SU-DHL-6 (cell line): ENCODE measurements around the gene ADARB2.

Experiments used
- H2AFZ ChIP-seq: fragments of 200-600 bp; sonication (generic); 2 replicates; pipeline ENCODE4 v1.6.1; 2014; ENCODE audit warnings: low read depth, mild to moderate bottlenecking, moderate library complexity, mixed read lengths, antibody characterized with exemption, low read length; ENCODE audit not compliant: severe bottlenecking
- H3F3A ChIP-seq: fragments of 200-600 bp; shearing (Covaris generic); 2 replicates; pipeline ENCODE4 v1.6.0; 2016; ENCODE audit warnings: antibody characterized with exemption, mild to moderate bottlenecking; ENCODE audit not compliant: insufficient read depth
- H3K27ac ChIP-seq: fragments of 200-600 bp; sonication (generic); 2 replicates; pipeline ENCODE4 v1.5.1; 2016; ENCODE audit warnings: low read depth, mild to moderate bottlenecking, low read length, moderate library complexity, mixed read lengths
- H3K27me3 ChIP-seq: fragments of 200-600 bp; sonication (generic), shearing (Covaris generic); 2 replicates; pipeline ENCODE4 v1.6.0; 2014; ENCODE audit warnings: mild to moderate bottlenecking, low read length
- H3K36me3 ChIP-seq: fragments of 200-600 bp; sonication (generic); 2 replicates; pipeline ENCODE4 v1.6.1; 2014; ENCODE audit warnings: mild to moderate bottlenecking, low read length, mixed read lengths
- H3K4me2 ChIP-seq: fragments of 300-600, 200-600 bp; shearing (Covaris generic), sonication (generic); 2 replicates; pipeline ENCODE4 v1.6.0; 2014; ENCODE audit warnings: low read length, low read depth, mild to moderate bottlenecking; ENCODE audit not compliant: poor library complexity, severe bottlenecking
- H3K4me3 ChIP-seq: fragments of 200-600 bp; sonication (generic); 2 replicates; pipeline ENCODE4 v1.5.1; 2014; ENCODE audit warnings: antibody characterized with exemption, low read length, mild to moderate bottlenecking, mixed read lengths; ENCODE audit not compliant: insufficient read depth, poor library complexity, severe bottlenecking
- H3K79me2 ChIP-seq: fragments of 200-600 bp; sonication (generic); 2 replicates; pipeline ENCODE4 v1.6.1; 2014; ENCODE audit warnings: mild to moderate bottlenecking, low read length, moderate library complexity; ENCODE audit not compliant: insufficient read depth
- H3K9ac ChIP-seq: fragments of 200-600 bp; sonication (generic); 2 replicates; pipeline ENCODE4 v1.7.0; 2014; ENCODE audit warnings: mild to moderate bottlenecking, low read length
- H3K9me2 ChIP-seq: fragments of 200-600 bp; sonication (generic); replicated peaks from 2 replicates; pipeline ENCODE4 v1.6.1; 2014; ENCODE audit warnings: low read length; ENCODE audit not compliant: insufficient read depth
- H3K9me3 ChIP-seq: fragments of 200-600 bp; sonication (generic); 2 replicates; pipeline ENCODE4 v1.6.1; 2014; ENCODE audit warnings: low read length, mixed read lengths; ENCODE audit not compliant: insufficient read depth
- H4K20me1 ChIP-seq: fragments of 200-600 bp; sonication (generic); 2 replicates; pipeline ENCODE4 v1.6.1; 2014; ENCODE audit warnings: low read depth, mild to moderate bottlenecking, antibody characterized with exemption, low read length, moderate library complexity, mixed read lengths
- CTCF ChIP-seq: fragments of 200-600 bp; sonication (generic); IDR thresholded peaks from one replicate; pipeline ENCODE4 v1.5.1; 2017; ENCODE audit warnings: antibody characterized with exemption, mild to moderate bottlenecking, low read length, moderate library complexity; ENCODE audit not compliant: insufficient read depth, poor library complexity, severe bottlenecking
- EZH2phosphoT487 ChIP-seq: fragments of 200-600 bp; sonication (generic), shearing (Covaris generic); conservative IDR thresholded peaks from 2 replicates; pipeline ENCODE4 v1.6.1; 2018; ENCODE audit warnings: mild to moderate bottlenecking, antibody characterized with exemption, low read length, moderate library complexity, mixed read lengths

The ADARB2 gene

DNA sequence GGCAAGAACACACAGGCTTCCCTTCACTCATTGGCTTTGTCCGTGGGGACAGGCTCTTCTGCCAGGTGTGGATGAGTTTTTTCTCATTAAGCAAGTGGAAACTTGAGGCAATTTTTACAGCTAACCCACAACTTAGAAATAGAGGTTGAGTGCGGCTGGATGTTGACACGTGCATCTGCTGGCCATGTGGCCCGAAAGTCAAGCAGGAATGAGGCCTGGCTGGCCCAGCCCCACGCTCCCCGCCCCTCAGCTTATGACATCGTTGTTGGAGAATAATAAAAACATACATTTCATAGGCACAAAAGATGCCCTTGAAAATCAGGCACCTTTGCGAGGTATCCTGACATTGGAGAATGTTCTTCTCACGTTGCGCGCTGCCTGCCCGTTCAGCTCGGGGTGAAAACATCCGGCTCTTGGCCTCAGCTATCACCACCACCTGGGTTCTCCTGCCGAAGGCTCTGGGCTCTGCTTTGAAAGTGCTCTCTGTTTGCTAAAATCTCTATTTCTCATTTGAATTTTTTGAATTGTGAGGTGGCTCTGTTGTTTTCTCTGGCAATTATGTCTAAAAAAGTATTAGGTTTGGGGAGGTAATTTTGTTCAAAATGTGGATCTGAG is 370.4 kb downstream of the ADARB2 start:
- no peak overlapping the region for H2AFZ ChIP-seq
- H4K20me1 ChIP-seq: no peaks in the 10 kb centered on the region
- H3F3A ChIP-seq: no peaks in the 10 kb centered on the region
- no peaks in the 10 kb centered on the region for H3K9me3 ChIP-seq
- H3K9ac ChIP-seq: no peak overlapping the region
- no peak overlapping the region for H3K4me2 ChIP-seq
- H3K79me2 ChIP-seq: no peaks in the 10 kb centered on the region
- no peak overlapping the region for H3K27ac ChIP-seq
- no peaks in the 10 kb centered on the region for H3K27me3 ChIP-seq
- TF ChIP-seq CTCF: no peak
- no peak for TF ChIP-seq EZH2phosphoT487
- no peak overlapping the region for H3K4me3 ChIP-seq
- no peaks in the 10 kb centered on the region for H3K36me3 ChIP-seq
- no peaks in the 10 kb centered on the region for H3K9me2 ChIP-seq

DNA sequence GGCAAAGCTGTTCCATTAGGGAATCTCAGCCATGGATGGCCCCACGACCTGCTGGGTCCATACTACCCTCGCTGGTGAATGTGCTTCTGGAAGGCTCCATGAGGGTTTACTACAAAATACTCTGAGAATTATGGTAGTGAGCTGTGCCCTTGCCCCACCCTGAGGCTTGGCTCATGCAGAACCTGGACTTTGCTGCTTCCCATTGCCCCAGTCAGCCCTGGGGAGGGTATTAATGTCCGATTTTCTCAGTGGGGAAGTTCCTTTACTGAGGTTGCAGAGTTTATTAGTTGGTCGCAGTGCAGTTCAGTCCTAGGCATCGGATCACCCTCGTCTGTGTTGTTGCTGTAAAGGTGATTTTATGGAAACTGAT is 371.0 kb downstream of the ADARB2 start:
- H3K27ac ChIP-seq: no peak overlapping the region
- no peak for TF ChIP-seq EZH2phosphoT487
- TF ChIP-seq CTCF: no peak
- H3K9me3 ChIP-seq: no peaks in the 10 kb centered on the region

DNA sequence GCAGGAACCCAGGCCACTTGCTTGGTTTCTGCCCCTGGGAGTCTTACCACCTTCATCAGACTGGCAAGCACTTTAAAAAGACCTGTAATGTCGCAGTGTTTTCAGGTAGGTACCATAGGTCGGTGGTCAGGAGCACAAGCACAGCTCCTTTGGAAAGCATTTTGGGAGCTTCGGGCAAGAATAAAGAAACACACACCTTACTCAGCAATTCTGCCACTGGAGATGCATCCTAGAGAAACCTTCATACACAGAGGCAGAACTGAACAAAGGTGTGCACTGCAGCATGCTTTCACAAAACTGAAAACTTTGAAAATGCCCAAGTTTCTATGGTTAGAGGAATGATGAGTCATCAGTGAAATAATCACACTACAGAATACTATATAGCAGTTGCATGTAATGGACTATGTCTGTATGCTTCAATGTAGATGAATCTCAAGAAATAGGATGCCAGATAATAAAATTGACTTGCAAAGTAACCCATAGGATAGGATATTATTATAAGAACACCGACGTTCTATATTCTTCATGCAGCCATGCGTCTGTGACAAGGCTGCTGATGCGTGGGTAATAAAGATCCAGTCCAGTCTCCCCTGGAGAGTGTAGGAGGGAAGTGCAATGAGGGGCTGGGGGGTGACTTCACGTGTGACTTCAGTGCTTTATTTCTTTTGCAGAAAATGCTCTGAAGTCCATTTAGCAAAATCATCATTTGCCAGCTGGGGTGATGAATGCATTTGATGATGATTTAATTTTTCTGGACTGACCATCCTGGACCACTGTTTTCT is 371.6 kb downstream of the ADARB2 start:
- no peaks in the 10 kb centered on the region for H3K9me3 ChIP-seq
- H3K9me2 ChIP-seq: no peaks in the 10 kb centered on the region
- no peak overlapping the region for H3K9ac ChIP-seq
- no peaks in the 10 kb centered on the region for H3K36me3 ChIP-seq
- TF ChIP-seq EZH2phosphoT487 (no peak), CTCF (no peak)
- H3K79me2 ChIP-seq: no peaks in the 10 kb centered on the region
- no peaks in the 10 kb centered on the region for H3K27me3 ChIP-seq
- no peak overlapping the region for H3K4me2 ChIP-seq
- H4K20me1 ChIP-seq: no peaks in the 10 kb centered on the region
- no peak overlapping the region for H2AFZ ChIP-seq
- no peak overlapping the region for H3K4me3 ChIP-seq
- H3K27ac ChIP-seq: no peak overlapping the region
- H3F3A ChIP-seq: no peaks in the 10 kb centered on the region

More for the DNA sequence above, 371.0 kb downstream of the ADARB2 start:
- Histone ChIP-seq H3F3A (no peaks in the 10 kb centered on the region), H4K20me1 (no peaks in the 10 kb centered on the region), H3K36me3 (no peaks in the 10 kb centered on the region), H3K9ac (no peak overlapping the region), H3K27me3 (no peaks in the 10 kb centered on the region), H2AFZ (no peak overlapping the region), H3K9me2 (no peaks in the 10 kb centered on the region), H3K4me3 (no peak overlapping the region), H3K4me2 (no peak overlapping the region), H3K79me2 (no peaks in the 10 kb centered on the region)
